Liver (tissue), 9 donors: Measurements from ENCODE around the gene WLS. TPM values are rescaled to one million over a fixed set of nuclear protein-coding genes. Genes with fewer than 3 reads are reported as not detected.

ENCODE experiments used
- DNase-seq: peaks from one replicate; pipeline ENCODE4 v3.0.0-alpha.2; 2017; ENCODE audit warnings: low spot score
- H3K27ac ChIP-seq, 2 donors: one replicate each; pipeline ENCODE4 v1.7.0; 2013; ENCODE audit warnings: inconsistent platforms in 2 of 2, low read length in 2 of 2, control low read depth in 1 of 2, low read depth in 1 of 2, mild to moderate bottlenecking in 1 of 2
- H3K27me3 ChIP-seq, 4 donors: one replicate each; pipeline versions ENCODE4 v1.6.1 to v1.7.0; 2013; ENCODE audit warnings: low read length in 3 of 4, inconsistent platforms in 1 of 4, mild to moderate bottlenecking in 1 of 4, moderate library complexity in 1 of 4; ENCODE audit not compliant: control insufficient read depth in 4 of 4, insufficient read depth in 4 of 4
- H3K36me3 ChIP-seq, 4 donors: one replicate each; pipeline versions ENCODE4 v1.6.1 to v1.7.0; 2013; ENCODE audit warnings: low read length in 3 of 4, mild to moderate bottlenecking in 3 of 4, low read depth in 1 of 4, moderate library complexity in 1 of 4; ENCODE audit not compliant: control insufficient read depth in 4 of 4, insufficient read depth in 3 of 4
- H3K4me1 ChIP-seq, 4 donors: one replicate each; pipeline versions ENCODE4 v1.6.1 to v1.7.0; 2013; ENCODE audit warnings: low read length in 3 of 4, mild to moderate bottlenecking in 3 of 4, moderate library complexity in 1 of 4; ENCODE audit not compliant: control insufficient read depth in 4 of 4, insufficient read depth in 4 of 4
- H3K4me3 ChIP-seq, 3 donors: one replicate each; pipeline versions ENCODE4 v1.6.1 to v1.7.0; 2013; ENCODE audit warnings: low read length in 3 of 3, control low read depth in 1 of 3, low read depth in 1 of 3, mild to moderate bottlenecking in 1 of 3
- H3K9ac ChIP-seq, 2 donors: one replicate each; pipeline ENCODE4 v1.7.0; 2013; ENCODE audit warnings: low read length in 2 of 2, mild to moderate bottlenecking in 2 of 2, moderate library complexity in 2 of 2, control low read depth in 1 of 2, low read depth in 1 of 2
- H3K9me3 ChIP-seq, 4 donors: one replicate each; pipeline versions ENCODE4 v1.6.1 to v1.7.0; 2013; ENCODE audit warnings: low read length in 3 of 4; ENCODE audit not compliant: control insufficient read depth in 4 of 4
- EGR1 ChIP-seq, 2 donors: IDR thresholded peaks; 2 replicates each; pipeline ENCODE4 v1.6.1; 2016 to 2018; ENCODE audit warnings: antibody characterized with exemption in 2 of 2, low read depth in 2 of 2
- GABPA ChIP-seq, 2 donors: IDR thresholded peaks in 1 of 2; conservative IDR thresholded peaks in 1 of 2; 2 replicates each; pipeline ENCODE4 v1.6.1; 2016; ENCODE audit warnings: antibody characterized with exemption in 2 of 2, mild to moderate bottlenecking in 1 of 2, moderate library complexity in 1 of 2
- HNF4A ChIP-seq, 2 donors: conservative IDR thresholded peaks; 2 replicates each; pipeline ENCODE4 v1.6.1; 2016; ENCODE audit warnings: antibody characterized with exemption in 2 of 2, mild to moderate bottlenecking in 2 of 2
- JUND ChIP-seq, 2 donors: IDR thresholded peaks; 2 replicates each; pipeline ENCODE4 v1.6.1; 2016; ENCODE audit warnings: antibody characterized with exemption in 2 of 2
- RAD21 ChIP-seq, 2 donors: IDR thresholded peaks; 2 replicates each; pipeline ENCODE4 v1.6.1; 2016; ENCODE audit warnings: antibody characterized with exemption in 2 of 2, mild to moderate bottlenecking in 2 of 2
- SP1 ChIP-seq: IDR thresholded peaks from 2 replicates; pipeline ENCODE4 v1.6.1; 2018; ENCODE audit warnings: antibody characterized with exemption, mild to moderate bottlenecking
- TAF1 ChIP-seq: conservative IDR thresholded peaks from 2 replicates; pipeline ENCODE4 v1.6.1; 2016; ENCODE audit warnings: antibody characterized with exemption, mild to moderate bottlenecking
- YY1 ChIP-seq: IDR thresholded peaks from 2 replicates; pipeline ENCODE4 v1.6.1; 2016; ENCODE audit warnings: antibody characterized with exemption, mild to moderate bottlenecking
- WGBS: extraction: QIAGEN DNeasy Blood & Tissue Kit; methylation state at CpG from one replicate; pipeline ENCODE4 v1.1.7; 2013; 5-methylcytosine and 5-hydroxymethylcytosine counted together
- polyA plus RNA-seq, 2 donors: library from polyadenylated mRNA; stranded (reverse) in 1 of 2; unstranded in 1 of 2; fragments of 200-250 nt in 1 of 2; fragments of >200 nt in 1 of 2; fragmentation: Nextera tagmentation in 1 of 2; extraction: Ambion mirVana in 1 of 2; gene quantifications; one replicate each; pipeline versions ENCODE4 v1.2.1 to v1.2.3, GENCODE V29; 2013 to 2015
- total RNA-seq, 2 donors: library from RNA; depleted of rRNA; stranded (reverse); fragments of >200 nt; gene quantifications; one replicate each; pipeline ENCODE4 v1.2.3, GENCODE V29; 2014
- TF ChIP-seq, protein P1 (sequence below): IDR thresholded peaks from 2 replicates; pipeline ENCODE4 v1.6.1; 2016; ENCODE audit warnings: antibody characterized with exemption
- TF ChIP-seq, protein P2 (sequence below): fragments of 150-350 bp; IDR thresholded peaks from 2 replicates; pipeline ENCODE4 v1.5.1; 2017; ENCODE audit warnings: improper control_type of control experiment, low read depth, low read length; ENCODE audit not compliant: missing input control
- TF ChIP-seq, protein P3 (sequence below): IDR thresholded peaks from 2 replicates; pipeline ENCODE4 v1.6.1; 2016; ENCODE audit warnings: antibody characterized with exemption
- donor health status: healthy.
- donor health status: healthy.
- donor health status: healthy.
- donor health status: healthy.
- donor health status: healthy.

Gene WLS
- total and polyA plus RNA-seq, 4 donors: 3.2 to 12.5 (median 7.7) TPM

DNA sequence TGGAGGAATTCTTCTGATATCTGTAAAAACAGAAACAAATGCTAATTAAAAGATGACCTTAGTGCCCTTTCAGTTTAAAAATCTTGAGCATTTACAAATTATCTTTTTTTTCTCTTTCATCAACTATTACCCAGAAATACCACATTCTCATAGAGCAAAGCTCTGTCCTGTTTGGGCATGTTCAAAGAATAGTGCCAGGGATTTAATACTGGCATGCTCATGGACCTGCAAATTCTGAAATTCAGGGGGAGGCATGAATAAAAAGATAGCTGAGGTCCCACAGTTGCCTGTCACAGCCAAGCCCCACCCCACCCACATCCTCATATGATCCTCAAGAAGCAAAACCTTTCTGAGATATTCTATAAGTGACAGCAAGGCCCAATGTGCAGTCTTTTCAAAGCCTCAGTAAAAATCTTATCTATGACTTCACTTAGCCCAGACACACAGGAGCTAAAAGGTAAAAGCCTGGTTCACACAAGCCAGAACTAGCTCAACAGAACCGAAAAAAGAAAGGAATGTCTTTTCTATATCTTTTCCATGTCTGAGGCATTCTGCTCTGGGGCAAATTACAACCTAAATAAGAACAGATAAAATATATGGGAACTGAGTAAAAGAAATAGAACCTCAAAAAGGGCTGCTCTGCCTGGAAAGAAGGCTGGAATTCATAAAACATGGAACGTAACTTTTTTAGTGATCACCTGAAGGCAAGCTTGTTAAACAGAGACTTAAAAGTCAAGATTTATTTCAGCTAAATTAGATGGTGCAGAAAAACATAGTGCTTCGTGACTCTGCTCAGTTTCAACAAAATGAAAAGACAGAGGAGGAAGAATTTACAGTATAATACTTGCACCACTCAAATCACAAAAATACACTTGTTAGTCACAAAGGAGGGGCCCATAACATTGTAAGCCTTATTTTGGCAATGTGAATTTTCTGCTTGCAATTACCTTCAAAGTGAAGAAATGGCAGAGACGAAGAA lies 11.0 kb downstream of the WLS start:
- WGBS: 86% methylated on average over 4 of the region's 4 CpGs
- H3K4me3 ChIP-seq: no peak overlapping the region
- H3K27me3 ChIP-seq: no peaks in the 10 kb centered on the region
- no peaks in the 10 kb centered on the region for H3K36me3 ChIP-seq
- H3K9ac ChIP-seq: no peak overlapping the region
- H3K27ac ChIP-seq: no peak overlapping the region
- no peaks in the 10 kb centered on the region for H3K9me3 ChIP-seq
- H3K4me1 ChIP-seq: peaks cover 0 to 7% (median under 1%) of the 10 kb centered on the region in 4 donors
- DNase-seq: no peak
- TF ChIP-seq, protein P1, sequence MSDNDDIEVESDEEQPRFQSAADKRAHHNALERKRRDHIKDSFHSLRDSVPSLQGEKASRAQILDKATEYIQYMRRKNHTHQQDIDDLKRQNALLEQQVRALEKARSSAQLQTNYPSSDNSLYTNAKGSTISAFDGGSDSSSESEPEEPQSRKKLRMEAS: no peak
- no peak for TF ChIP-seq HNF4A (conservative IDR thresholded peaks at IDR 0.05)

DNA sequence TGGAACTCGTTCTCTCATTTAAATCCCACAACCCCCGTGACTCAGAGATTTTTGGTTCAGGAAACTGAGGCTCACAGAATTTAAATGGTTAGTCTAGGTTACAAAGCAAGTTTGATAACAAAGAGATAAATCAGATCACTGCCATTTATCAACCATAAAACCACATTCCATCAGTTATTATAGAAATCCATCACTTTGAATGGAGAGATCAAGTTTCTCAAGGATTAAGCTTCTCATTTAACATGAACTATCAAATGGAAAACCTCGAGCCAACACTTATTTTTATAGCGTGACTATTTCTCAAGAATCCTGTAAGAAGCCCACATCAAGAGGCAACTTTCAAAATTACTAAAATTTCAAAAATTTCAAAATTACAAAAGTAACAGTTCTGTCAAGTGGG lies 11.9 kb downstream of the WLS start:
- H3K9me3 ChIP-seq: no peaks in the 10 kb centered on the region
- no peak overlapping the region for H3K27ac ChIP-seq
- H3K9ac ChIP-seq: no peak overlapping the region
- H3K36me3 ChIP-seq: no peaks in the 10 kb centered on the region
- 93% methylated on average over 4 of the region's 4 CpGs for WGBS
- H3K4me1 ChIP-seq: peaks cover 0 to 7% (median under 1%) of the 10 kb centered on the region in 4 donors
- TF ChIP-seq SP1 (no peak), TAF1 (no peak), RAD21 (IDR thresholded peaks at IDR 0.05) (no peak), GABPA (IDR thresholded peaks at IDR 0.05 in 1 of 2, conservative IDR thresholded peaks at IDR 0.05 in 1 of 2) (no peak), YY1 (no peak), EGR1 (IDR thresholded peaks at IDR 0.05; ENCODE audit: low read depth in 2 of 2) (no peak)
- TF ChIP-seq, protein P2, sequence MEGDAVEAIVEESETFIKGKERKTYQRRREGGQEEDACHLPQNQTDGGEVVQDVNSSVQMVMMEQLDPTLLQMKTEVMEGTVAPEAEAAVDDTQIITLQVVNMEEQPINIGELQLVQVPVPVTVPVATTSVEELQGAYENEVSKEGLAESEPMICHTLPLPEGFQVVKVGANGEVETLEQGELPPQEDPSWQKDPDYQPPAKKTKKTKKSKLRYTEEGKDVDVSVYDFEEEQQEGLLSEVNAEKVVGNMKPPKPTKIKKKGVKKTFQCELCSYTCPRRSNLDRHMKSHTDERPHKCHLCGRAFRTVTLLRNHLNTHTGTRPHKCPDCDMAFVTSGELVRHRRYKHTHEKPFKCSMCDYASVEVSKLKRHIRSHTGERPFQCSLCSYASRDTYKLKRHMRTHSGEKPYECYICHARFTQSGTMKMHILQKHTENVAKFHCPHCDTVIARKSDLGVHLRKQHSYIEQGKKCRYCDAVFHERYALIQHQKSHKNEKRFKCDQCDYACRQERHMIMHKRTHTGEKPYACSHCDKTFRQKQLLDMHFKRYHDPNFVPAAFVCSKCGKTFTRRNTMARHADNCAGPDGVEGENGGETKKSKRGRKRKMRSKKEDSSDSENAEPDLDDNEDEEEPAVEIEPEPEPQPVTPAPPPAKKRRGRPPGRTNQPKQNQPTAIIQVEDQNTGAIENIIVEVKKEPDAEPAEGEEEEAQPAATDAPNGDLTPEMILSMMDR: no peak
- TF ChIP-seq, protein P3, sequence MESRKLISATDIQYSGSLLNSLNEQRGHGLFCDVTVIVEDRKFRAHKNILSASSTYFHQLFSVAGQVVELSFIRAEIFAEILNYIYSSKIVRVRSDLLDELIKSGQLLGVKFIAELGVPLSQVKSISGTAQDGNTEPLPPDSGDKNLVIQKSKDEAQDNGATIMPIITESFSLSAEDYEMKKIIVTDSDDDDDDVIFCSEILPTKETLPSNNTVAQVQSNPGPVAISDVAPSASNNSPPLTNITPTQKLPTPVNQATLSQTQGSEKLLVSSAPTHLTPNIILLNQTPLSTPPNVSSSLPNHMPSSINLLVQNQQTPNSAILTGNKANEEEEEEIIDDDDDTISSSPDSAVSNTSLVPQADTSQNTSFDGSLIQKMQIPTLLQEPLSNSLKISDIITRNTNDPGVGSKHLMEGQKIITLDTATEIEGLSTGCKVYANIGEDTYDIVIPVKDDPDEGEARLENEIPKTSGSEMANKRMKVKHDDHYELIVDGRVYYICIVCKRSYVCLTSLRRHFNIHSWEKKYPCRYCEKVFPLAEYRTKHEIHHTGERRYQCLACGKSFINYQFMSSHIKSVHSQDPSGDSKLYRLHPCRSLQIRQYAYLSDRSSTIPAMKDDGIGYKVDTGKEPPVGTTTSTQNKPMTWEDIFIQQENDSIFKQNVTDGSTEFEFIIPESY: no peak
- no peak overlapping the region for H3K4me3 ChIP-seq
- no peak for DNase-seq
- H3K27me3 ChIP-seq: no peaks in the 10 kb centered on the region

DNA sequence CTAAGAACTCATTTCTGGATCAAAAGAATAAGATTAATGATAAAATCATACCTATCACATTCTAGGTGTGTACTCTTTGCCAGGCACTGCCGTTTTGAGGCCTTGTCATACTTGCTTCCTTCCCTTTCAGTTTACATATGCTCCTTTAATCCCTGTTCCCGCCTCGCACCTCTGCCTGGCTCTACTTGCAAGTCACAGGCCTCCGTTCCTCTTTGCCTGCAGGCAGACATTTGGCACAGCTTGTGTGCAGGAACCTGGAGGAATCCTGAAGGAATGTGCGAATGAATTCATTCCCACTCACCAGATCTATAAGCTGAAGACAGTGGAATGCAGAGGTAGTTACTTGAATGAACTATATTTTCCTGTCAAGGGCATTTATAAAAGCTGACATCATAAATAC lies 13.8 kb downstream of the WLS start:
- H3K36me3 ChIP-seq: no peaks in the 10 kb centered on the region
- no peaks in the 10 kb centered on the region for H3K27me3 ChIP-seq
- DNase-seq: no peak
- TF ChIP-seq JUND (IDR thresholded peaks at IDR 0.05): no peak
- 84% methylated on average over 5 of the region's 5 CpGs for WGBS
- no peak overlapping the region for H3K27ac ChIP-seq
- no peaks in the 10 kb centered on the region for H3K9me3 ChIP-seq
- no peak overlapping the region for H3K9ac ChIP-seq
- H3K4me1 ChIP-seq: peaks cover 0 to 7% (median 3%) of the 10 kb centered on the region in 4 donors
- no peak overlapping the region for H3K4me3 ChIP-seq
